ENCODE results near the gene DGKQ. TPM values are rescaled to one million over a fixed set of nuclear protein-coding genes. Genes with fewer than 3 reads are reported as not detected.

DGKQ gene
- total and polyA plus RNA-seq, 2 of the 8 experiments (the other 6 are each of a cell fraction or from before 2014, with no cell fraction given), result 7.3 to 9.7 TPM

- H2BK12ac ChIP-seq (ENCODE audit: low read depth, low read length), result no peak overlapping the region
- no peak overlapping the region for H2BK5ac ChIP-seq (ENCODE audit: low read depth, low read length)
- H2AFZ ChIP-seq (ENCODE audit: low read length), result no peak overlapping the region
- peaks cover 6 to 12% of the 10 kb centered on the region in 2 experiments for H4K20me1 ChIP-seq (replicated peaks in 1 of 2; ENCODE audit: control insufficient read depth in 1 of 2, insufficient read depth in 2 of 2, low read length in 2 of 2)
- H3K23ac ChIP-seq (ENCODE audit: insufficient read length), result no peak overlapping the region
- peaks cover 0 to 7% (median 3%) of the 10 kb centered on the region in 4 experiments; a peak in 3 of 8 replicates for H3K36me3 ChIP-seq (ENCODE audit: control insufficient read depth in 2 of 4, insufficient read depth in 4 of 4, low read length in 3 of 4)
- H3K9ac ChIP-seq (replicated peaks in 1 of 4; ENCODE audit: extremely low read depth in 1 of 4, low read depth in 3 of 4, low read length in 3 of 4), result no peak overlapping the region
- H3K79me1 ChIP-seq (ENCODE audit: low read depth, low read length), result peaks cover 13% of the 10 kb centered on the region
- H2BK15ac ChIP-seq (ENCODE audit: low read length), result no peak overlapping the region
- WGBS, 2 experiments (ENCODE audit: extremely low coverage in 1 of 2, insufficient coverage in 1 of 2, insufficient read length in 1 of 2, insufficient replicate concordance in 2 of 2, low coverage in 1 of 2, low lambda C conversion rate in 2 of 2, missing lambda C conversion rate in 1 of 2), result 78% methylated on average over 8 of the region's 8 CpGs; no CpG with 5 or more reads in 1 of the 2 experiments
- no peak overlapping the region for H2BK20ac ChIP-seq (ENCODE audit: low read length)
- no peak overlapping the region for H4K8ac ChIP-seq (ENCODE audit: extremely low read depth, insufficient read depth, low read length)
- no peak overlapping the region for H2BK120ac ChIP-seq (replicated peaks; ENCODE audit: low read depth, low read length)
- no peak for DNase-seq (ENCODE audit: low read depth in 1 of 2, low spot score in 2 of 2)
- CTCF ChIA-PET (ENCODE audit: partially characterized antibody), result interaction anchor here (0.8 kb wide), 1 partner anchor 14 kb away, joined by 3 read pairs; no protein-coding TSS in a partner anchor
- H3K4ac ChIP-seq (replicated peaks; ENCODE audit: insufficient read length, low read depth, low read length), result no peak overlapping the region
- no peak for FAIRE-seq
- no peak overlapping the region for H3K4me2 ChIP-seq (ENCODE audit: insufficient read depth in 1 of 2, low read depth in 2 of 2, low read length in 2 of 2)
- no peaks in the 10 kb centered on the region for H3K4me1 ChIP-seq (replicated peaks in 1 of 4; ENCODE audit: control insufficient read depth in 3 of 4, insufficient read depth in 4 of 4, low read length in 3 of 4)
- POLR2A ChIA-PET (ENCODE audit: partially characterized antibody), result no interaction called here
- TF ChIP-seq TAF1 (IDR thresholded peaks at IDR 0.05; ENCODE audit: low read depth, low read length), result no peak
- TF ChIP-seq HDAC6 (IDR thresholded peaks at IDR 0.05; ENCODE audit: low read depth, low read length), result no peak
- no peak for TF ChIP-seq RBBP5 (IDR thresholded peaks at IDR 0.05; ENCODE audit: borderline replicate concordance, low read depth, low read length)
- no peak for TF ChIP-seq CHD1 (IDR thresholded peaks at IDR 0.05; ENCODE audit: low read depth, low read length)
- TF ChIP-seq RAD21 (IDR thresholded peaks at IDR 0.05 in 1 of 2, conservative IDR thresholded peaks at IDR 0.05 in 1 of 2; ENCODE audit: low read depth in 2 of 2, low read length in 2 of 2), result no peak
- TF ChIP-seq YY1 (IDR thresholded peaks at IDR 0.05; ENCODE audit: low read depth, low read length), result no peak
- TF ChIP-seq KDM5A (IDR thresholded peaks at IDR 0.05; ENCODE audit: low read length), result no peak
- no peak for TF ChIP-seq ZNF274 (IDR thresholded peaks at IDR 0.05; ENCODE audit: borderline replicate concordance, extremely low read depth, low read length)
- TF ChIP-seq NRF1 (IDR thresholded peaks at IDR 0.05; ENCODE audit: low read depth, low read length), result no peak
- TF ChIP-seq EGR1 (IDR thresholded peaks at IDR 0.05; ENCODE audit: borderline replicate concordance, low read depth, low read length), result no peak
- H3K23me2 ChIP-seq (ENCODE audit: low read depth, low read length), result no peaks in the 10 kb centered on the region
- no peak overlapping the region for H3K18ac ChIP-seq (ENCODE audit: extremely low read depth, low read length)
- H3K56ac ChIP-seq (replicated peaks; ENCODE audit: insufficient read length, low read depth, low read length), result no peak overlapping the region
- H3K27me3 ChIP-seq (replicated peaks in 1 of 4; ENCODE audit: control insufficient read depth in 3 of 4, extremely low read depth in 1 of 4, insufficient read depth in 3 of 4, low read length in 3 of 4), result no peaks in the 10 kb centered on the region
- H3K9me3 ChIP-seq (ENCODE audit: insufficient read depth in 2 of 2, low read depth in 1 of 2, low read length in 1 of 2), result no peaks in the 10 kb centered on the region
- H3K4me3 ChIP-seq (ENCODE audit: extremely low read depth in 1 of 4, insufficient read depth in 2 of 4, low read depth in 3 of 4, low read length in 4 of 4), result no peak overlapping the region
- H4K5ac ChIP-seq (ENCODE audit: insufficient read length, low read depth, low read length), result no peak overlapping the region
- H2AK5ac ChIP-seq (ENCODE audit: low read depth, low read length), result no peak overlapping the region
- H3K27ac ChIP-seq (ENCODE audit: low read depth, low read length), result no peak overlapping the region
- H4K91ac ChIP-seq (replicated peaks; ENCODE audit: insufficient read length, low read length), result no peak overlapping the region
- H3K14ac ChIP-seq (ENCODE audit: insufficient read length), result no peak overlapping the region
- peaks cover 12 to 54% of the 10 kb centered on the region in 2 experiments for H3K79me2 ChIP-seq (ENCODE audit: control insufficient read depth in 1 of 2, insufficient read depth in 2 of 2, low read length in 2 of 2)
These were observed 57.8 kb downstream of the DGKQ start for GRCh38 chr4:915595-915994.

Data from H1 (cell line).